ENCODE measurements around the gene ANKMY1. TPM values are rescaled to one million over a fixed set of nuclear protein-coding genes. Genes with fewer than 3 reads are reported as not detected.

Gene ANKMY1
- total RNA-seq, 2 experiments from 2014 or later = 13.3 to 15.9 TPM

GRCh38 chr2:240520974-240521350 is 36.8 kb downstream of the ANKMY1 start:
- Mint-ChIP-seq H3K27me3 (no peaks in the 10 kb centered on the region), H3K4me1 (peaks cover 3% of the 10 kb centered on the region), H3K4me3 (no peak overlapping the region), H3K27ac (no peak overlapping the region), H3K9me3 (peaks cover 19% of the 10 kb centered on the region), H3K36me3 (peaks cover 49% of the 10 kb centered on the region)
- no peak for DNase-seq

GRCh38 chr2:240520130-240520973 is 37.4 kb downstream of the ANKMY1 start:
- no peaks in the 10 kb centered on the region for H3K27me3 Mint-ChIP-seq
- H3K36me3 Mint-ChIP-seq = peaks cover 44% of the 10 kb centered on the region
- H3K9me3 Mint-ChIP-seq = peaks cover 14% of the 10 kb centered on the region
- peaks cover 3% of the 10 kb centered on the region for H3K4me1 Mint-ChIP-seq
- H3K4me3 Mint-ChIP-seq = no peak overlapping the region
- DNase-seq = peak; percentile 11
- no peak overlapping the region for H3K27ac Mint-ChIP-seq

GRCh38 chr2:240519396-240520129 is 38.2 kb downstream of the ANKMY1 start:
- peaks cover 3% of the 10 kb centered on the region for H3K4me1 Mint-ChIP-seq
- no peaks in the 10 kb centered on the region for H3K27me3 Mint-ChIP-seq
- H3K4me3 Mint-ChIP-seq = no peak overlapping the region
- H3K36me3 Mint-ChIP-seq = peaks cover 36% of the 10 kb centered on the region
- no peak overlapping the region for H3K27ac Mint-ChIP-seq
- DNase-seq = no peak
- H3K9me3 Mint-ChIP-seq = peaks cover 7% of the 10 kb centered on the region

GRCh38 chr2:240518981-240519380 is 38.8 kb downstream of the ANKMY1 start:
- Mint-ChIP-seq H3K9me3 (peaks cover 2% of the 10 kb centered on the region), H3K27ac (no peak overlapping the region), H3K4me3 (no peak overlapping the region), H3K36me3 (peaks cover 31% of the 10 kb centered on the region), H3K4me1 (peaks cover 9% of the 10 kb centered on the region), H3K27me3 (no peaks in the 10 kb centered on the region)
- DNase-seq = no peak

DNA sequence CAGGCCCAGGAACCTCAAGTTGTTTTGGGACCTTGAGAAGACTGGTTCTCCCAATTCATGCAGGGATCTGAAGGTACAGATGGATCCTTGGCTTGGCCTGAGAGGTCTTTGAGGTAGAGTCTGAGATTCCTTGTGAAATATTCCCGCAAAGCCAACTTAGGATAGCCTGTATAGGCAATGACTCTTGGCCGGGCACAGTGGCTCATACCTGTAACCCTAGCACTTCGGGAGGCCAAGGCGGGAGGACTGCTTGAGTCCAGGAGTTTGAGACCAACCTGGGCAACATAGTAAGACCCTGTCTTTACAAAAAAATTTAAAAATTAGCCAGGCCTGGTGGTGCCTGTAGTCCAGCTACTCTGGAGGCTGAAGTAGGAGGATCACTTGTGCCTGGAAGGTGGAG is 40.4 kb downstream of the ANKMY1 start:
- Mint-ChIP-seq H3K4me3 (no peak overlapping the region), H3K27ac (no peak overlapping the region), H3K27me3 (no peaks in the 10 kb centered on the region), H3K9me3 (peaks cover 1% of the 10 kb centered on the region), H3K4me1 (peaks cover 14% of the 10 kb centered on the region), H3K36me3 (peaks cover 17% of the 10 kb centered on the region)
- no peak for DNase-seq

DNA sequence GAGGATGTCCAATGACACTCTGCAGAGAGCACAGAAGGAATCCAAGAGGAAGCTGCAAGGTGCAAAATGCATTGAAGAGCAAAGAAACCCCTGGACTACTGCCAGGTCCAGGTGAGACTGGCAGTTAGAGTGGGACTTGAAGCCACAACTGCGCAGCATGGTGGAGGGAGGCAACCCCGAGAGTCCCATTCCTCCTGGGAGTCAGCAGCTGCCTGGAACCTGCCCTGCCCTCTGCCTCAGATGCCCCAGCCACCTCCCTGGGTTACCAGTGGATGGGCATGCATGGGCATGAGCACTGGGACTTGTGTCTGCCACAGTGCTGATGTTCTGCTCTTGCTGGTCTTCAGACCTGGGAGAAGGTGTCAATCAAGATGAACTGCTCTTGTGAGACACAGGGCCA is 43.2 kb downstream of the ANKMY1 start:
- Mint-ChIP-seq H3K4me3 (no peak overlapping the region), H3K27ac (no peak overlapping the region), H3K4me1 (peaks cover 10% of the 10 kb centered on the region), H3K36me3 (peaks cover 6% of the 10 kb centered on the region), H3K27me3 (no peaks in the 10 kb centered on the region), H3K9me3 (no peaks in the 10 kb centered on the region)
- no peak for DNase-seq

- no peak overlapping the region for H3K4me3 Mint-ChIP-seq
- no peaks in the 10 kb centered on the region for H3K9me3 Mint-ChIP-seq
- H3K27ac Mint-ChIP-seq = peak overlapping the region; percentile 71
- H3K4me1 Mint-ChIP-seq = peaks cover 10% of the 10 kb centered on the region
- H3K27me3 Mint-ChIP-seq = no peaks in the 10 kb centered on the region
- DNase-seq = peak; percentile 84
- peaks cover 7% of the 10 kb centered on the region for H3K36me3 Mint-ChIP-seq
Observed at GRCh38 chr2:240513549-240514287, 44.1 kb downstream of the ANKMY1 start.

DNA sequence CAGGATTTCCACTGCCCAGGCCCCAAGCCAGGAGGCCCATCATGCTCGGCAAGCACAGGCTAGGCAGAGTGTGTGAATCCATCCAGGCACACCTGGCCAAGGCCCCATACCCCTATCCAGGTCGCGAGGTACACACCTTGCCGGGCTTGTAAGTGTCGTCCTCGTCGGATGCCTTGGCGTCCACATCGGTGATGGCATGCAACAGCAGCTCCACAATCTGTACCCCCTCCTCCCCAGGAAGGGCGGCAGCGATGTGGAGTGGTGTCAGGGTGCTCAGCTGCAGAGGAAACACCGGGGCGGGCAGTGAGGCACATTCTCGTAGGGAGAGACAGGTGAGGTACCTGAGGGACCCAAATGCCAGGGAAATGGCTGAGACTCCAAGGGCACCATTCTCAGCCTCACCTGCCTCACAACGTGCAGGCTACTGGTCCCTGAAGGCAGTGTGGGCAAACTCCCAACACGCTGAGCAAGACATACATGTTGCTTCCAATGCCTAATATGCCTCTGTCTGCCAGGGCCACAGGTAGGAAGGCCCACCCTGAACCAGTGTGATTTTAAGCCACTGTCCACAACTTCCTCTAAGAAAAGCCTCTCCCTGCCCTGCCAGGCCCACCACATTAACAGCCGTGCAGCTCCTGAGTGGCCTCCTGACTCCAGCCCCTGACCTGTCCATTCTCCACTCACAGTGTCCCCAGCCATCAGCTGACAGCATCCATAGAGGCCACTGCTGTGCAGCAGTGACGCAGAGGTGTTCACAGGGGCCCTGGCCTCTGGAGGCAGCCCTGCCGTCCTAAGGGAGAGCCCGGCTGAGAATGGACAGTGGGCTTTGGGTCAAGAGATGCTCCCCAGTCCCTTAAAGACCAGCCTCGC is 44.9 kb downstream of the ANKMY1 start:
- DNase-seq = no peak
- Mint-ChIP-seq H3K27me3 (no peaks in the 10 kb centered on the region), H3K4me3 (no peak overlapping the region), H3K9me3 (no peaks in the 10 kb centered on the region), H3K27ac (no peak overlapping the region), H3K36me3 (peaks cover 8% of the 10 kb centered on the region), H3K4me1 (peaks cover 10% of the 10 kb centered on the region)

DNA sequence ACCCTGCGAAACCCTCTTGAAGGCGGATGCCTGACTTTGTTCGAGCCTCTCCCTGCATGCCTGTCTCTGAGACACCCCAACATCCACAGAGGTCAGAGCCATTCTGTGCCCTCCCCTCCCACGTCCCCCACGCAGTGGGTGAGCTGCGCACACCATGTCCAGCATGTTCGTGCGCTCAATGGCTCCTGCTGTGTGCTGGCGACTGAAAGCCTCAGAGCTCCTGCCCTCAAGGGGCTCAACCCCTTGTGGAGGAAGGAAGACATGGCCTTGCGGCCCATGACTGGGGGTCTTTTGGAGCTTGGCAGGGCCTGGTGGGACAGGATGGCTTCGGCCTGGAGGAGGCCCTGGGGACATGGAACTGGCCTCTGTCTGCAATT is 45.7 kb downstream of the ANKMY1 start:
- no peak for DNase-seq
- no peak overlapping the region for H3K4me3 Mint-ChIP-seq
- H3K36me3 Mint-ChIP-seq = peaks cover 8% of the 10 kb centered on the region

GRCh38 chr2:240511351-240512108 is 46.3 kb downstream of the ANKMY1 start:
- Mint-ChIP-seq H3K9me3 (no peaks in the 10 kb centered on the region), H3K27ac (no peak overlapping the region), H3K4me1 (peaks cover 10% of the 10 kb centered on the region), H3K36me3 (peaks cover 7% of the 10 kb centered on the region), H3K27me3 (no peaks in the 10 kb centered on the region), H3K4me3 (no peak overlapping the region)
- no peak for DNase-seq

More for the DNA sequence above, 45.7 kb downstream of the ANKMY1 start:
- Mint-ChIP-seq H3K9me3 (no peaks in the 10 kb centered on the region), H3K27me3 (no peaks in the 10 kb centered on the region), H3K27ac (no peak overlapping the region), H3K4me1 (peaks cover 10% of the 10 kb centered on the region)

- Mint-ChIP-seq H3K27me3 (no peaks in the 10 kb centered on the region), H3K27ac (no peak overlapping the region), H3K4me3 (no peak overlapping the region), H3K36me3 (peaks cover 6% of the 10 kb centered on the region), H3K4me1 (peaks cover 10% of the 10 kb centered on the region), H3K9me3 (no peaks in the 10 kb centered on the region)
- DNase-seq = no peak
Observed at GRCh38 chr2:240510513-240511210, 47.1 kb downstream of the ANKMY1 start.

DNA sequence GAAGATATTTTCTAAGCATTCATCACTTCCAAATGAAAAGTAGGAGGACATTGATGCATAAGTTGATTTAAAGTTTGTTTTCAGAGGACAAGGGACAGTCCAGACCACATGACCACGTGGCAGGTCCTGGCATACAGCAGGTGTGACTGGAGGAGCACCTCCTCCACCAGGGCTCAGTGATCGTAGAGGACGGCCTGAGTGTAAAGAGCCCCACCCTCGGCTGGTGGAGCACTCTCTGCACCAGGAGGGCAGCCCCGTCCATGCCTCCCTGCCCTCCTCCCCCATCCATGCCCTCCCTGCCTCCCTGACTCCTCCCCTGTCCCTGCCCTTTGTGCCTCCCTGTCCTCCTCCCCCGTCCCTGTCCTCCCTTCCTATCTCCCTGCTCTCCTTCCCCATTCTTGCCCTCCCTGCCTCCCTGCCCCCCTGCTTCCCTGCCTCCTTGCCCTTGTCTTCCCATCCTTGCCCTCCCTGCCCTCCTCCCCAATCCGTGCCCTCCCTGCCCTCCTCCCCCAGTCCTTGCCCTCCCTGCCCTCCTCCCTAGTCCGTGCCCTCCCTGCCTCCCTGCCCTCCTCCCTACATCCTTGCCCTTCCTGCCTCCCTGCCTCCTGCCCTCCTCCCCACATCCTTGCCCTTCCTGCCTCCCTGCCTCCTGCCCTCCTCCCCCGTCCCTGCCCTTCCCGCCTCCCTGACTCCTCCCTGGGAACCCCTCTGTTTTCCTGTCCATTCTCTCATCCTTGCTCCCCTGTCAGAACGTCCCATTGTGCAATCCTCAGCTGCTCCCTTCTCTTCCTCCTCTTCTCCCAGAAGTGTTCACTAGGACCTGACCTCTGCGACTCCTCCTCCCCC is 47.9 kb downstream of the ANKMY1 start:
- peaks cover 7% of the 10 kb centered on the region for H3K36me3 Mint-ChIP-seq
- H3K4me3 Mint-ChIP-seq = no peak overlapping the region
- H3K27me3 Mint-ChIP-seq = no peaks in the 10 kb centered on the region
- no peaks in the 10 kb centered on the region for H3K9me3 Mint-ChIP-seq
- peaks cover 10% of the 10 kb centered on the region for H3K4me1 Mint-ChIP-seq
- H3K27ac Mint-ChIP-seq = no peak overlapping the region
- no peak for DNase-seq

All from activated naive CD8-positive, alpha-beta T cell treated with anti-CD3 and anti-CD28 coated beads for 36 hours (primary cell).